GM18861 (cell line): Measurements from ENCODE around the gene CSMD2.
"Not testable (repeated sequence)": the region's sequence is repeated elsewhere in the genome, so short reads cannot be mapped to it uniquely, and the experiment has no call there.

Experiments
- ATAC-seq: cut with Tn5 transposase; IDR thresholded peaks from one replicate; pipeline ENCODE4 v1.9.1; 2021; ENCODE audit not compliant: unreplicated experiment

Gene CSMD2

DNA sequence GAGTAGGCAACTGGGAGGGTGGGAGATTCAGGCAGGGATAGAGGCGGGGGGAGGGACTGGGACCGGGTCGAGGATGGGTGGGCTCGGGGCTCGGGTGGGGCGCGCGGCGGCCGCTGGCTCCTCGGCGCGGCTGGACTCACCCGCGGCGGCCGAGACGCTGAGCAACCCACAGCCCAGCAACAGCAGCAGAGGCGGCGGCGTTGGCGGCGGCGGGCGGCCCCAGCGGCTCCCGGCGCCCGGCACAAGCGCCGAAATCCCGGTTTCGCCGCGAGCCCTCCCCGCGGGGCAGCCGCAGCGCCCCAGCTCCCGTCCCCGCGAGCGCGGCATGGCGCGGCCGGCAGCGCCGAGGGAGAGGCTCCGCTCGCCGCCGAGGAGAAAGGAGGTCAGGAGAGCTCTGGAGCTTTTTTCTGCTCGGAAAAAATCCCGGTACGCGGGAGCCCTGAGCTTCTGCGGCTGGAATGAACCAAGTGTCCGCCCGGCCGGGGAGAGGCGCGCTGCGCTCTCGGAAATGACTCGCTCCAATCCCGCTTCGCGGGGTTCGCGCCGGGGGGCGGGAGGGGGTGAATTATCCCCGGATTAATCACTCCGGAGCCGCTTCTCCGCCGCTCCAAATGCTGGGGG is at the start of gene CSMD2:
TSS of gene CSMD2 (minus strand) at position 460 of the 621 bp plus-strand sequence. CDS start at position 327, 133 bp downstream.
- ATAC-seq, result no peak

DNA sequence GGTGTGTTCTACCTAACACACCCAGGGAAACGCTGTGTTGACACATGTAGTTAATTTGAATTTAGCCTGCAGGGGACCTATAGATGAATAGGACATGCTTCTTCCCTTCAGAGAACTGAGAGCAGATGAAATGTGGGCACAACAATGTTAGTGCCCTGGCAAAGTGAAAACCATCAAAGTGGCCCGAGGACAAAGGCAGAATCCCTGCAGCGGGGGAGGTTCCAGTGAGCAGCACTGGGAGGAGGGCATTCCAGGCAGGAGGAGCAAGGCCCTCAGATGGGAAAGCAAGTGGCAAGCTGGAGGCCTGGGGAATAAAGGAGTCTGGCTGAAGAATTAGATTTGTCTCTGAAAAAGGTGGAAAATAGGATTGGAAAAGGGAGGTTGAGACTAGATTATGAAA is 48.9 kb upstream of the CSMD2 start:
- no peak for ATAC-seq

DNA sequence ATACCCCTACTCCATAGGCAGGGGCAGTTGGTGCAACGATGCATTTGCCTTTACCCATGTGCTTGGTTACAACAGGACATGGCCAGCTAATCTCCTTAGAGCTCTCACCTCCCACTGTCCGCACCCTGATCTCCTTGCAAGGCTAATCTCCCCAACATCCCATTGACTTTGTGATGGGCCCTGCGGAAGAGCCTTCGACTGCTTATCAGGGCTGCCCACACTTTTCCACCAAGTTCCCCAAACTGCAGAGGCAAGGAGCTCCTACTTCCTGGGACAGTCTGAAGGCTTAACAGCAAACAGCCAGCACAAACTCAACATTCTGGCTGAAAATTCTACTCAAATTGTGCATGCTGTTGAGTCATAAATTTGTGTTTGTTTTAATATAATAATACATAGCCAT is 47.6 kb upstream of the CSMD2 start:
- ATAC-seq, result no peak

DNA sequence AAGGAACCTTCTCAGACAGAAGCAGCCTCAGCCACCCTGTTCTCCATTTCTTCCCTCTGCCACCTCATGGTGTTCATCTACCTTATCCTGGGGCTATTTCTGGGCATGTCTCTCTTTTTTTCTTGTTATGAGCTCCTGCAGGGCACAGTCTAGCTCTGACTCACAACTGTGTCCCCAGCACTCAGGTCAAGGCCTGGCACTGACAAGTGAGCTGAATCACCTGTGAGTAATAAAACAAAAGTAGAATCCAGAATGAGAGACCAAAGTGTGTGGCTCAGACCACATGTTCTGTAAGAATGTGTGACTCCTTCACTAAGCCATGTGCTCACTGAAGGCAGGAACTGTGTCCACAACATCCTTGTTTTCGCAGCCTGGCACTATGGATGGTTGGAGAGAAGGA is 34.9 kb upstream of the CSMD2 start:
- no peak for ATAC-seq

DNA sequence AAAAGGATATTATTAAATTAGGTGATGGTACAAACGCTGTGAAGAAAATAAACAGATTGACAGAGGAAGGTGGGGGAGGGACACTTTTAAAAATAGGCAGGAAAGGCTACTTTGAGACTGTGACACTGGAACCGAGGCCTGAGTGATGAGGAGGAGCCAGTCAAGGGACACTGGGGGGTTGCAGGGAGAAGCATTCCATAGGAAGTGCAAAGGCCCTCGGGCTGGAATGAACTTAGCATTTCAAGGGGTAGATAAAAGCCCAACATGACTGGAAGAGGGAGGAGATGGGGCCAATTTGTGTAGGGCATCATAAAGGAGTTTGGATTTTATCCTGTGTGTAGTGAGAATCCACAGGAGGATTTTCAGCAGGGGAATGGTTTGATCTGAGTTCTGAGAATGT is 27.6 kb upstream of the CSMD2 start:
- no peak for ATAC-seq

DNA sequence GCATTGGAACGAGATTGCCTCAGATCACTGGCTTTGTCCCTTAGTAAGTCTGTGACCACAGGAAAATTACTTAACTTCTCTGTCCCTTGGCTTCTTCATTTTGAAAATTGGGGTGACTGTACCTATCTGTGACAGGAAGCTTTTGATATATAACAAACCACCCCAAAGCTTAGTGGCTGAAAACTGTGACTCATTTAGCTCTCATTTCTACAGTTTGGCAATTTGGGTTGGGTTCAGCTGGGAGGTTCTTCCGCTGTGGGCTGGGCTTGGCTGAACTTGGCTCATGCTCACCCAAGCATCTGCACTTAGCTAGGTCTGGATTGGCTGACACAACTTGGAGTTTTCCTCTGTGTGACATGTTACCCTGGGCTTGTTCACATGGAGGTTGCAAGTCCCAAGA is 25.7 kb upstream of the CSMD2 start:
- no peak for ATAC-seq

DNA sequence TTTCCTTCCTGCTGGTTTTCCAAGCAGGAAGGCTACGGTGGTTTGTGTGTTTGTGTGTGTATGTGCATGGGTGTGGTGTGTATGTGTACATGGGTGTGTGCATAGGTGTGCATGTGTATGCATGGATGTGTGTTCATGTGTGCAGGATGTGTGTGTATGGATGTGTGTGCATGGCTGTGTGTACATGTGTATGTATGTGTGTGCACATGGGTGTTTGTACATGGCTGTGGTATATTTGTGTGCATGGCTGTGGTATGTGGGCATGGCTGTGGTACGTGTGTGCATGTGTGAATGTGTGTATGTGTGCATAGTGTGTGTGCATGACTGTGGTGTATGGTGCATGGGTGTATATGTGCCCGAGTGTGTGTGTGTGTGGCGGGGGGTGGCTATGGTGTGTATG is 24.0 kb upstream of the CSMD2 start:
- ATAC-seq, result no peak

DNA sequence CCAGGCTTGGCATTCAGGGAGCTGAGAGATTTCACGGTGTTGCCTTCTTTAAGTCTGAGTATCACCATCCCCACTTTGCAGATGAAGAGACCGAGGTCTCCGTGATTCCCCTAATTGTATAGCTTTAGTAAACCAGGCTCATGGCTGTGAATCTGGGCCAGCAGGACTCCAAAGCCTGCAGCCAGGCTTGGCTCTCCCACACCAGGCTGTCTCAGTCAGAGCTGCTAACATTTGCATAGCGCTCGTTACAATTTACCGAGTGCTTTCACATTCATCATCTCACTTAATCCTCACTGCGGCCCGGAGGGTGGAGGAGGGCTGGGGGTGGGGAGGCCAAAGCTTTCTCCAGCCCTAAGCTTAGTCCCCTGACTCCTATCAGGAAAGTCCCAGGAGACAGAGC is 23.4 kb upstream of the CSMD2 start:
- ATAC-seq, result no peak

DNA sequence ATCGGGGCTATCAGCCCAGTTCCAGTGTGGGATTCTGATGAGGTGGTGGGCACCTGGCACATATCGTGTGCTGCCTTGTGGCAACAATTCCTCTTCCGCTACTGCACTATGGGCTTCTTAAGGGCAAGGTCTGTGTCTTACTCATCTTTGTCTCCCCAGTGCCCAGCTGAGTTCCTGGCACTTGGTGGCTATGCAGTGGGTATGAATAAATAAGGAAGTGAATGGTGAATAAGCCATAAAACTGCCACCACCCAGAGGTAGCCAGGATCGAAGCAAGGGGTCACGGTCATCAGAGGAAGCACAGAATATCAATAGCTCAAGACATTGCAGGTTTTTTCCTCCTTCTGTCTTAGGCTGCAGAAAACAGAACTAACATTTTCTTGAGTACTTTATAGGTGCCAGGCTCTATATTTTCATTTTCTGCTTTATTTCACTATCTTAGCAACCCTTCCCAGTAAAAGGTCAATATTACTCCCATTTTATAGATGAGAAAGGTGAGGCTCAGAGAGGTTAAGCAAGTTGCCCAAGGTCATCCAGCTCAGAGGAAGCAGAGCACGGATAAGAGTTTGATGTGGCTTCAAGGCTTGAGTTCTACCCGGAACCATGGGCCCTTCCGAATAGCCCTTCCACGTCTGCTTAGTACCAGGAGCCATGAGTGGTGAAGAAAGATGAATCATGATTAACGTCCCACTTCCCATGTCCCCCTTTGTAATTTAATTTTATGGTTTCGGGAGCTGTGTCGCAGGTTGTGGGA is 21.9 kb upstream of the CSMD2 start:
- no peak for ATAC-seq

DNA sequence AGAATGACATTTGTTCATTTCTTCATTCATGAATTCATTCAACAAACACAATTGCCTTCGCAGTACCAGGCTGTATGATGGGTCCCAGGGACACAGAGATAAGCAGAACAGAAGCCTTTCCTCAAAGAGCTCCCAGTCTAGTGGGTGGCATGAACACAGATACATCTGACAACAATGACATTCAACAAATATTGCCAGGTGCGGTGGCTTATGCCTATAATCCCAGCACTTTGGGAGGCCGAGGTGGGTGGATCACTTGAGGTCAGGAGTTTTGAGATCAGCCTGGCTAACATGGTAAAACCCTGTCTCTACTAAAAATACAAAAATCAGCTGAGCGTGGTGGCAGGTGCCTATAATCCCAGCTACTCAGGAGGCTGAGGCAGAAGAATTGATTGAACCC is 18.4 kb upstream of the CSMD2 start:
- not testable (repeated sequence) for ATAC-seq

DNA sequence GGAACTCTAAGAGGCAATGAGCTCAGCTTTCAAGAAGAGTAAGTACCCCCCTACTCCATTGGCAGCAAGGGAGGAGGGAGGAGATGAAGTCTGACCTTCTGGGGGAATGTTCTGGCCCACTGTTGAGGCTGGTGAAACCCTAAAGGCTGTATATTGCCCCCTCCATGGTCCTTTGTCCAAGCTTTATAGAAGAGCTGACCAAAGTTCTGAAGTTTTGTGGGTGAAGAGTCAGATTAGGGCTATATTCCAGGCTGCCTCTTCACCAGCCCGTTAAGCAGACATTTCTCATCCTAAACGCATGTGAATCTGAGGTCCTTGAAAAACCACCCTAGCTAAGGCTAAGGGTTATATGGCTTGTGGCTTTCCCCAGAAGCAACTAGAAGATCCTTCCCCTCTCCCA is 13.0 kb upstream of the CSMD2 start:
- ATAC-seq, result no peak

DNA sequence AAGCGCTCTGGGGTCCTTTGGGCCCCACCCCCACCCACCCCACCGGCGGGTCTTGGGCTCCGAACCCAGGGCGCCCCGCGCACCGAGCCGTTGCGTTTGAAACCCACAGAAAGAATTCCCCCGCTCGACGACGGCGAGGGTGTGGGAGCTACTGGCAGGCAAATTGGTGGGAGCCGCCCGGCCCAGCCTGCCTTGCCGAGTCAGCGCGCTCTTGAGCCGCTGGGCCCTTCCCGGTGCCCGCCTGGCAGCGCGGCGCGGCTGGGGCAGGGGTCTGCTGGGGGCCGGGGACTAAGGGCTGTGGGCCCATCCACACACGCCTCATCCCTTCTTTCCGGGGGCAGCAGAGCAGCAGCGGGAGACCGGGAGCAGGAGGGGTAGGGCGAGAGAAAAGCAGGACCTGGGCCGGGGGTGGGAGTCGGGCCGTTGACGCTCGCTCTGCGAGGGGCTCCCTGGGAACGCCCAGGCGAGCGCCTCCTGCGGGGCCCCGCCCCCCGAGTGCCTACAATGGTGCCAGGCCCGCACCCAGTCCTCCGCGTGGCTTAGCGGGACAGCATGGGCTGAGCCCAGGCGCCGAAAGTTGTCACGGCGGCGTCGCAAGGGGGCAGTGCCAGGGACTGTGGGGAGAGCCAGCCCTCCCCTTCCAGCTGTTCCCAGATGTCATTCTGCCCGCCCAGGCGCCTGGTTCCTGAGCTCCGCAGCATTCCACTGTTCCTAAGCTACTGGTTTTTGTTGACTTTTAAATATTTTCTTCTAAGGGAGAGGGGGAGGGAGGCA is 12.0 kb upstream of the CSMD2 start, which contains the start of gene C1orf94:
TSS of gene C1orf94 (plus strand) at position 78 of the 774 bp plus-strand sequence. CDS start 883 bp downstream, outside the sequence.
- no peak for ATAC-seq

DNA sequence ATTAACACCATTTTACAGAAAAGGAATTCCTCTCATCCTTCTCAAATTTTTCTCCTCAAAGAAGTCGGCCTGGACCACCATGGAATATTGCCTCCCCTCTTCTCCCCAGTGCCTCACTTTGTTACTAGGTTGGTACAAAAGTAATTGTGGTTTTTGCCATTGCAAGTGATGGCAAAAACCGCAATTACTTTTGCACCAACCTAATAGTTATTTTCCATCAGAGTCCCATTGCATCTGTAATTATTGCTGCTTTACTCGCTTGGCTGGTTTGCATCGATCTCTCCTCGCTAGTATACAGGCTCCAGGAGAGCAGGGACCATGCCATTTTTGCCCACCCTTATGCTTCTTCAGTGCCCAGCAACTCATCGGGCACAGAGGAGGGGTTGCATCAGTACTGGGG is 10.7 kb upstream of the CSMD2 start:
- no peak for ATAC-seq

DNA sequence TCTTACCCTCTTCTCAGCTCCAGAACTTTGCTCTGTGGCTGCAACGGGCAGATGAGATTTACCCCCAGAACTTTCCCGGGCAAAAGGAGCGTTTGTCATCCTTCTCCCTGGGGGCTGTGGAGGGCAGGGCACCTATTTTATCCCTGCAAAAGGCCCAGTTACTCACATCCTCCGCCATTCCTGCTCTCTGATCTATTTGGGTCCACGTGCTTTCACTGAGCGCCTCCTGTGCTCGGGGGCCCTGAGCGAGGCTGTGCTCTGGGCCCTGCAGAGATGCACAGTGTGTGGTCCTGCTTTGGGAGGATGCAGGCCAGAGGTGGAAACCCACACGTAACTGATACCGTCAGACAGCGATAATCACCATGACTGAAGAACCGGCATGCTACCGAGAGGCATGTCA is 2.4 kb upstream of the CSMD2 start:
- no peak for ATAC-seq

DNA sequence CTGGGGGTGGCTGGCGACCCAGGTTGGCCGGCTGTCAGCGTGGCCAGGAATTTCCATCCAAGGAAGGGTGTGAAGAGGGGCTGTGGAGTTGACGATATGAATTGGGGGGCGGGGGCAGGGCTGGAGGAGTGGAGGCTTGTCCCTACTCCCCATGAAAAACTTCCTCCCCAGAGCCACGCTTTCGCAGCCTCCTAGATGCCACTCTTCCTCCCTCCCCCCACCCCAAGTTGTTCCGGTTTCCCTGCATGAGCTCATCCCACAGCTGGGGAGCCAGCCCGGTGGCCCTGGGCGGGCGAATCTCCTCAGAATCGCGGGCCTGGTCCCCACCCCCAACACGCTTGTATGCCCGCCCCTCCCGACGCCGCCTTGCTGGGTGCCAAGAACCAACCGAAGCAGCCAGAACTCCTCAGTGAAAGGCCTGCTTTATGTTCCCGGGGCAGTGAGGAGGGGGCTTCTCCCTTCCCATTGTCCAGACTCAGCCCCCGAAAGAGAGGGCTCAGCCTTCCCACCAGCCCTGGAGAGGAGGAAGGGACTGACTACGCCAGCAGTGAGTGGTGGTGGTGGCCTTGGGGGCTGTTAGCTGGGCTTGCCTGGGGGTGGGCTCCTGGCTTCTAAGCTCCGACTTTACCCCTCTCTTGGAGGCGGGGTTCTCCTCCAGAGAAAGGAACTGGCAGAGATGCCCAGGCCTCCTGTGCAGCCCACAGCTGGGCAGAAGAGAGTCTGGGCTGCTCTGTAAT is 1.8 kb upstream of the CSMD2 start:
- no peak for ATAC-seq

DNA sequence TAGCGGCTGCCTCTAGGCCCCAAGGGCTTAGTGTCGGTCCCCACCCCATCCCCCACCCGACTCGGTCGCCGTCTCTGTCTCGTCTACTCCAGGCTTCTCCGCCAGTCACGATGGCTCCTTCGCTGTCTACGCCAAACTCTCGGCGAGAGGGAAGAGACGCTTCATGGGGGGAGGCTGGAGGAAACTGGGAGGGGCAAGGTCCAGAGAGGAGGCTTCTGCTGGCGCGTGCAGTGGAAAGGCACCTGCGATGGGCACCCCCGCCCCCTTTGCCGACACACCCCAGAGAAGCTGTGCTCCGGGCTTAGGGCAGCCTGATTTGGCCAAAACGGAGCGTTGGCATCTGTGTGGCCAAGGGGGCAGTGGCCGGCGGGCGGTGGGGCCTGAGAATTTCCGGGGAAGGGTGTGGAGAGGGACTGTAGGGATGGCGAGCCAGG is 1.2 kb upstream of the CSMD2 start:
- ATAC-seq, result no peak

DNA sequence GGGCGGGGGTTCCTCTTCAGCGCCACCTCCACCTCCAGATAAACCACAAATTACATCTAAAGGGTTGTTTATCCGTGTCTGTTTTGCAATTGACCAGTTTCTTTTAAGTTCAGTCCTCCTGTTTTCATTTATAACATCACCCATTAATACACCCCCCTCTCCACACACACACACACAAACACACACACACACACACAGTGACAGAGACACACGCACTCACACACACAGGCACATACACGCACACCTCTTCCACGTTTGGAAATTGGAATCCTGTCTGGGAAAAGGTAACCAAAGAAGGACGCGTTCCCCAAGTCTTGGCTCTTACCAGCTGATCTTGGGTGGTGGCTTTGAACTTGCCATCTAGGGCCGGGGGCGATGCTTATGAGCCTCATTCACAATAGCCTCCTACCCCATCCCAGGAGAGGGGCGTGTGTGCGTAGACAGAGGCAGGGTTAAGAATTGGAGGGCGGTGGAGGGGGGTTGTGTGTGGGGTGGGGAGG is 442 bp upstream of the CSMD2 start:
- ATAC-seq, result no peak

DNA sequence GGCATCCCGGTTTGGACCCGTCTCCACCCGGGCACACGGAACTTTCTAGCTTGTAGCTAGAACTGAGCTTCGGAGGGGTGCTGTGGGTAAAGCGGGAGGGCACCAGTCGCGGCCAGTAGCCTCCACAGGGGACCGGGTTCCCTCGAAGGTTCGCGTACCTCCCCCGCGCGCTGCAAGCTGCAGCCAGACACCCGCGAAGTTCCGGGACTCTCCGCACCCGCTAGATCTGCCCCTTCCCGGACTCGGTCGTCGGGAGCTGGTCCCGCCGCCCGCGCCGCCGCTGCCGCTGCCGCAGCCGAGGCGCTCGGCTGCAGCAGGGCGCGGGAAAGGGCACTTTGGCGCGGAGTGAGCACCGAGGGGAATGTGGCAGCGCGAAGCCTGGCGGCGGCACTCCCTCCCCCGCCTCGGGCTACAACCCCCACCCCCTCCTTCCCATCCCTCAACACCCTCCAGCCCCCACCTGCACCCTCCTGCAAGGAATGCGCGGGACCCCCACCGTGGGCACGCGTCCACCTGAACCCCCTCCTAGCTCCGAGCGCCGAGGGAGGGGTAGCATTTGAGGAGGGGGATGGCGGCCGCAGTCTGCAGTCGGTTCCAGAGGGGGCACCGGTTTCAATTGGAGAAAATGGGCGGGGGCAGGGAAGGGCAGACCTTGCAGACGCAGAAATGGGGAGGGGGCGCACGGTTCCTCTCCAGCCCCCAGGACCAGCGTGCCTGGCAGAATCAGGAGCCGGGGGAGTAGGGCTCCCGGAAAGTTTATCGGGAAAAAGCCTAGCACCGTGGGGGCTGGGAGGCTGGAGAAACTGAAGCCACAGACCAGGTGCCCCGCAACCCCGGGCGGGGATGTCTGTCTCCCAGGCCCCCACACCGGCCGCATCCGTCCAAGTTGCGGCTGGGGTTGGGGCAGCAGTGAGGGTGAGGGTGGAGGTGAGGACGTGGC is 968 bp downstream of the CSMD2 start:
- ATAC-seq, result no peak

DNA sequence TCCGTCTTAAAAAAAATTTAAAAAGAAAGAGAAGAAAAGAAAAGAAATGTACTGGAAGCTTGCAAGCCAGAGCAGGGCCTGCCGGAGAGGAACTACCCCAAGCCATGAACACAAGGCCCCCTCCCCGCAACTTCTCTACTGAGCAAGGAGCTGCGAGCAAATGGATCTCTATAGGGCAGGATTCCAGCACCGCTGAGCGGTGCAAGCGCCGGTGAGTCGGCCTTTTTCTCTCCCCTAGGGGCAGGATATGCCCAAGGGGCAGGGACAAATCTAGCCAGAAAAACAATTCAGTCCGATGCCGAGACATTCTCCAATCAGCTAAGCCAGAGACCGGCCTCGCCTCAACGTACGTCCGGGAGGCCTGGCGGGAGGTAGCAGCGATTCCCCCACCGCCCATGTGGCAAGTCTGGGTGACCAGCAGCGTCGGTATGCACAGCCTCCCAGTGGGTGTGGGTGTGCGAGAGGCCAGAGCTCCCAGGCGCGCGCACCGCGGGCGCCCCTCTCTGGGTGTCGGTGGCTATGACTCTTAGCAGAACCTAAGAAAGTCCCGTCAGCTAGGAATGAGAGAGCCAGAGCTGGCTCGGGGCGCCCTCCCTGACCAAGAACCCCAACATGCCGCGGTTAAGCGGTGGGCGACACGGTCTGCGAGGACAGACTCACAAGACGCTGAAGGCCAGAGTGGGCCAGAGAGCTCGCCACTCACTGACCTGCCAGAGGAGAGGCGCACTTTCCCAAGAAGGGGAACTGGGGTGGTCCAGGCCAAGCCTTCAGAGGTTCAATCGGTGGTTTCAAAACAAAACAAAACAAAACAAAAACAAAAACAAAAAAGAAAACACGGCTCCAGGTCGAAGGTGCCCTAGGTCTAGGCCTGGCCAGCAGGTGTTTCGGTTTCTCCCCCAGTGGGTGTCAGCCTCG is 1.9 kb downstream of the CSMD2 start:
- ATAC-seq, result no peak
